Neutrophil (primary cell): ENCODE data around the gene SHOC2.

Experiments used
- H3K27ac ChIP-seq: fragments of 200-600 bp; sonication (generic); 2 replicates; pipeline ENCODE4 v1.5.1; 2016; ENCODE audit warnings: mild to moderate bottlenecking, moderate library complexity
- H3K27me3 ChIP-seq: fragments of 200-600 bp; sonication (generic); 2 replicates; pipeline ENCODE4 v1.6.0; 2016; ENCODE audit warnings: mild to moderate bottlenecking
- H3K36me3 ChIP-seq: fragments of 200-600 bp; sonication (generic); 2 replicates; pipeline ENCODE4 v1.5.1; 2017
- H3K4me1 ChIP-seq, 2 experiments: fragments of 200-600 bp in 1 of 2; sonication (generic) in 1 of 2; 1 replicate in 1 of 2; 2 replicates in 1 of 2; pipeline versions ENCODE4 v1.5.1 to v1.6.1; 2013 to 2016; ENCODE audit warnings: low read depth in 1 of 2, low read length in 1 of 2, mild to moderate bottlenecking in 1 of 2, moderate library complexity in 1 of 2; ENCODE audit not compliant: control insufficient read depth in 1 of 2, insufficient read depth in 1 of 2
- H3K4me3 ChIP-seq, 2 experiments: fragments of 200-600 bp in 1 of 2; sonication (generic) in 1 of 2; 1 replicate in 1 of 2; 2 replicates in 1 of 2; pipeline ENCODE4 v1.5.1; 2013 to 2016; ENCODE audit warnings: low read depth in 1 of 2, low read length in 1 of 2, mild to moderate bottlenecking in 1 of 2, moderate library complexity in 1 of 2
- H3K9me3 ChIP-seq: fragments of 200-600 bp; sonication (generic); 2 replicates; pipeline ENCODE4 v1.5.1; 2016
- CTCF ChIP-seq: fragments of 200-600 bp; sonication (generic); IDR thresholded peaks from 2 replicates; pipeline ENCODE4 v1.5.1; 2016; ENCODE audit warnings: antibody characterized with exemption

SHOC2 gene

GRCh38 chr10:110951381-110951780 is 32.0 kb downstream of the SHOC2 start:
- Histone ChIP-seq H3K27me3 (no peaks in the 10 kb centered on the region), H3K27ac (no peak overlapping the region), H3K4me1 (peaks cover 0 to 6% of the 10 kb centered on the region in 2 experiments), H3K9me3 (no peaks in the 10 kb centered on the region), H3K36me3 (peaks cover 14% of the 10 kb centered on the region), H3K4me3 (no peak overlapping the region)
- TF ChIP-seq CTCF, result no peak

- H3K27ac ChIP-seq, result no peak overlapping the region
- H3K36me3 ChIP-seq, result peaks cover 2% of the 10 kb centered on the region
- TF ChIP-seq CTCF, result no peak
- no peaks in the 10 kb centered on the region for H3K27me3 ChIP-seq
- H3K4me1 ChIP-seq, result no peaks in the 10 kb centered on the region
- no peaks in the 10 kb centered on the region for H3K9me3 ChIP-seq
- H3K4me3 ChIP-seq, result no peak overlapping the region
These were observed 38.2 kb downstream of the SHOC2 start for GRCh38 chr10:110957606-110958005.

GRCh38 chr10:110959379-110960332 is 40.3 kb downstream of the SHOC2 start:
- Histone ChIP-seq H3K4me3 (no peak overlapping the region), H3K9me3 (no peaks in the 10 kb centered on the region), H3K36me3 (peaks cover 1% of the 10 kb centered on the region), H3K27ac (no peak overlapping the region), H3K27me3 (no peaks in the 10 kb centered on the region), H3K4me1 (no peaks in the 10 kb centered on the region)
- no peak for TF ChIP-seq CTCF

GRCh38 chr10:110960333-110960712 is 40.9 kb downstream of the SHOC2 start:
- no peaks in the 10 kb centered on the region for H3K27me3 ChIP-seq
- no peak for TF ChIP-seq CTCF
- H3K36me3 ChIP-seq, result peaks cover 8% of the 10 kb centered on the region
- H3K4me3 ChIP-seq, result no peak overlapping the region
- no peaks in the 10 kb centered on the region for H3K9me3 ChIP-seq
- no peak overlapping the region for H3K27ac ChIP-seq
- peaks cover 0 to 6% of the 10 kb centered on the region in 2 experiments for H3K4me1 ChIP-seq

- H3K27me3 ChIP-seq, result no peaks in the 10 kb centered on the region
- no peak overlapping the region for H3K4me3 ChIP-seq
- H3K4me1 ChIP-seq, result peaks cover 9 to 27% of the 10 kb centered on the region in 2 experiments
- peaks cover 8% of the 10 kb centered on the region for H3K36me3 ChIP-seq
- no peak overlapping the region for H3K27ac ChIP-seq
- no peak for TF ChIP-seq CTCF
- H3K9me3 ChIP-seq, result no peaks in the 10 kb centered on the region
These were observed 43.0 kb downstream of the SHOC2 start for GRCh38 chr10:110962443-110962842.
